ENCODE data around the gene KLK10.

- no peak for TF ChIP-seq POLR2AphosphoS5 (IDR thresholded peaks at IDR 0.05; ENCODE audit: low read depth, low read length)
- no peak for TF ChIP-seq TAF1 (IDR thresholded peaks at IDR 0.05; ENCODE audit: borderline replicate concordance, low read depth, low read length)
- TF ChIP-seq POLR2A (IDR thresholded peaks at IDR 0.05; ENCODE audit: low read depth, low read length): no peak
Measured at GRCh38 chr19:50964266-50964665, 55.2 kb downstream of the KLK10 start.
